Fibroblast of lung (primary cell): Measurements from ENCODE around the gene PLA1A.

Experiments
- CTCF ChIP-seq, 2 donors: IDR thresholded peaks in 1 of 2; conservative IDR thresholded peaks in 1 of 2; 1 replicate in 1 of 2; 2 replicates in 1 of 2; pipeline ENCODE4 v1.5.1; 2011 to 2012; ENCODE audit warnings: low read length in 2 of 2, control low read depth in 1 of 2, inconsistent platforms in 1 of 2, low read depth in 1 of 2, mild to moderate bottlenecking in 1 of 2
- EZH2 ChIP-seq: IDR thresholded peaks from 2 replicates; pipeline ENCODE4 v1.5.1; 2012; ENCODE audit warnings: low read length, control low read depth, mild to moderate bottlenecking; ENCODE audit errors: missing control alignments

- no peak for TF ChIP-seq CTCF (conservative IDR thresholded peaks at IDR 0.05 in 1 of 2, IDR thresholded peaks at IDR 0.05 in 1 of 2; ENCODE audit: low read depth in 1 of 2, low read length in 2 of 2)
- TF ChIP-seq EZH2: no peak
Measured at GRCh38 chr3:119649761-119650160, 52.1 kb downstream of the PLA1A start.
